Measurements from ENCODE around the gene CD24. TPM values are rescaled to one million over a fixed set of nuclear protein-coding genes. Genes with fewer than 3 reads are reported as not detected.

The CD24 gene
- total and polyA plus RNA-seq, 2 of the 8 experiments (the other 6 are each of a cell fraction or from before 2014, with no cell fraction given), result 2,134 to 2,327 TPM

GRCh38 chr6:106979435-106979884 lies 4.9 kb upstream of the CD24 start:
- no peak overlapping the region for H2BK12ac ChIP-seq (ENCODE audit: low read depth, low read length)
- H2BK15ac ChIP-seq (ENCODE audit: low read length), result no peak overlapping the region
- TF ChIP-seq ATF2 (IDR thresholded peaks at IDR 0.05; ENCODE audit: low read length) (no peak), TBP (IDR thresholded peaks at IDR 0.05; ENCODE audit: low read depth, low read length) (0 out of 2 replicates have a peak, but pooled peaks have one; percentile 14)

More at GRCh38 chr6:106979435-106979884, 4.9 kb upstream of the CD24 start:
- H4K20me1 ChIP-seq (replicated peaks in 1 of 2; ENCODE audit: control insufficient read depth in 1 of 2, insufficient read depth in 2 of 2, low read length in 2 of 2), result no peaks in the 10 kb centered on the region
- H2AK5ac ChIP-seq (ENCODE audit: low read depth, low read length), result no peak overlapping the region
- H3K9ac ChIP-seq (replicated peaks in 1 of 4; ENCODE audit: extremely low read depth in 1 of 4, low read depth in 3 of 4, low read length in 3 of 4), result no peak overlapping the region
- no peak overlapping the region for H3K18ac ChIP-seq (ENCODE audit: extremely low read depth, low read length)
- H3K56ac ChIP-seq (replicated peaks; ENCODE audit: insufficient read length, low read depth, low read length), result no peak overlapping the region
- H3K23me2 ChIP-seq (ENCODE audit: low read depth, low read length), result peaks cover 2% of the 10 kb centered on the region; the same call in 1 of the 2 replicates
- peak overlapping the region in 1 of 2 experiments; percentile 29; a peak in 1 of 4 replicates for H3K4me2 ChIP-seq (ENCODE audit: insufficient read depth in 1 of 2, low read depth in 2 of 2, low read length in 2 of 2)
- no peaks in the 10 kb centered on the region; a peak in 1 of 8 replicates for H3K36me3 ChIP-seq (ENCODE audit: control insufficient read depth in 2 of 4, insufficient read depth in 4 of 4, low read length in 3 of 4)
- H3K14ac ChIP-seq (ENCODE audit: insufficient read length), result no peak overlapping the region
- H3K9me3 ChIP-seq (ENCODE audit: insufficient read depth in 2 of 2, low read depth in 1 of 2, low read length in 1 of 2), result no peaks in the 10 kb centered on the region
- H2BK5ac ChIP-seq (ENCODE audit: low read depth, low read length), result no peak overlapping the region
- ChIA-PET CTCF (ENCODE audit: partially characterized antibody) (interaction anchor here (0.5 to 6.3 kb wide), 33 partner anchors 10 to 643 kb away, joined by 3 to 36 read pairs (median 4); no protein-coding TSS in a partner anchor), POLR2A (ENCODE audit: partially characterized antibody) (interaction anchor here (0.7 to 1.3 kb wide), 5 partner anchors 9 to 619 kb away, joined by 3 to 4 read pairs (median 3); partner anchors contain the start of gene CRYBG1)
- H3K4ac ChIP-seq (replicated peaks; ENCODE audit: insufficient read length, low read depth, low read length), result no peak overlapping the region
- peaks cover 1 to 27% of the 10 kb centered on the region in 2 experiments for H3K79me2 ChIP-seq (ENCODE audit: control insufficient read depth in 1 of 2, insufficient read depth in 2 of 2, low read length in 2 of 2)
- DNase-seq (ENCODE audit: low read depth in 1 of 2, low spot score in 2 of 2) (peak; percentile 94 to 95), FAIRE-seq (no peak)
- H2AFZ ChIP-seq (ENCODE audit: low read length), result no peak overlapping the region
- H2BK20ac ChIP-seq (ENCODE audit: low read length), result no peak overlapping the region
- H3K27ac ChIP-seq (ENCODE audit: low read depth, low read length), result no peak overlapping the region
- no peak overlapping the region; the same call in 1 of the 2 replicates for H4K8ac ChIP-seq (ENCODE audit: extremely low read depth, insufficient read depth, low read length)
- H4K91ac ChIP-seq (replicated peaks; ENCODE audit: insufficient read length, low read length), result no peak overlapping the region
- no peak overlapping the region for H3K23ac ChIP-seq (ENCODE audit: insufficient read length)
- no peaks in the 10 kb centered on the region for H3K27me3 ChIP-seq (replicated peaks in 1 of 4; ENCODE audit: control insufficient read depth in 3 of 4, extremely low read depth in 1 of 4, insufficient read depth in 3 of 4, low read length in 3 of 4)
- WGBS, 2 experiments (ENCODE audit: extremely low coverage in 1 of 2, insufficient coverage in 1 of 2, insufficient read length in 1 of 2, insufficient replicate concordance in 2 of 2, low coverage in 1 of 2, low lambda C conversion rate in 2 of 2, missing lambda C conversion rate in 1 of 2), result 1% methylated on average over 8 of the region's 8 CpGs; no CpG with 5 or more reads in 1 of the 2 experiments
- H4K5ac ChIP-seq (ENCODE audit: insufficient read length, low read depth, low read length), result peak overlapping the region; percentile 57
- H3K4me3 ChIP-seq (ENCODE audit: extremely low read depth in 1 of 4, insufficient read depth in 2 of 4, low read depth in 3 of 4, low read length in 4 of 4), result 0 out of 8 replicates have a peak overlapping the region, but pooled peaks of 1 of the 4 experiments have one; percentile 7
- H3K4me1 ChIP-seq (replicated peaks in 1 of 4; ENCODE audit: control insufficient read depth in 3 of 4, insufficient read depth in 4 of 4, low read length in 3 of 4), result peaks cover 0 to 12% (median 4%) of the 10 kb centered on the region in 4 experiments; a peak in 4 of 7 replicates
- no peak overlapping the region for H2BK120ac ChIP-seq (replicated peaks; ENCODE audit: low read depth, low read length)
- no peaks in the 10 kb centered on the region for H3K79me1 ChIP-seq (ENCODE audit: low read depth, low read length)

Data from H1 (cell line).